Fibroblast of skin of left quadriceps (primary cell): ENCODE results near the gene RSRC1.
A peak's percentile ranks its signal among the peaks of the same experiment; 100 is the strongest.
"Not testable (repeated sequence)": the region's sequence is repeated elsewhere in the genome, so short reads cannot be mapped to it uniquely, and the experiment has no call there.

Experiments used
- DNase-seq, 2 experiments: peaks; one replicate each; pipeline ENCODE4 v3.0.0-alpha.2; 2013; ENCODE audit warnings: low read depth in 2 of 2

RSRC1 gene

GRCh38 chr3:158109804-158110657 is at the start of gene RSRC1:
RSRC1 (plus strand) TSS chr3:158110089; CDS start chr3:158122105, 12,016 bp downstream.
- peak; percentile 71 to 77 for DNase-seq

DNA sequence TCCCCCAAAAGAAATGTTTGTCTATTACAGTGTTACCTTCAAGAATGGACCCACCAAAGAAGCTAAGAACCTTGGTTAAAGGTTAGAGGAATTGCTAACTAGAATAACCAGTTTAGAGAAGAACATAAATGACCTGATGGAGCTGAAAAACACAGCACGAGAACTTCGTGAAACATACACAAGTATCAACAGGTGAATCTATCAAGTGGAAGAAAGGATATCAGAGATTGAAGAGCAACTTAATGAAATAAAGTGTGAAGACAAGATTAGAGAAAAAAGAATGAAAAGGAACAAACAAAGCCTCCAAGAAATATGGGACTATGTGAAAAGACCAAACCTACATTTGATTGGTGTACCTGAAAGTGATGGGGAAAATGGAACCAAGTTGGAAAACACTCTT is 44.3 kb upstream of the RSRC1 start:
- DNase-seq: not testable (repeated sequence)

DNA sequence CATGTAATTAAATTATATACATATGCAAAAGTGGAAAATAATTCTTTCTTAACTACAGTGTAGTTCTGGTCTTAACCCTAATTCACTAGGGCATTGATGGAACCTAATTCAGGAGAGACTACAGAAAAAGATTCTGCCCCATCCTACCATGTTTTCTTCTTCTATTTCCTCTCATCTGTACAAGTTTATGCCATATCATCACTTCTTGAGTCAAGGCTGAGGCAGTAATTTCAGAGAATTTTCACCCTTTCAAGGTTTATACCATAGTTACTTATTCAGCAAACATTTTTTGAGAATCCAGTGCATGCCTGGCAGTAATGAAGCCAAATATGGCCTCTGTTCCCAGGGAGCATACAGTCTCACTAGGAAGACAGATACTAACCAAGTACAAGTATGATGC is 37.1 kb upstream of the RSRC1 start:
- DNase-seq: no peak

DNA sequence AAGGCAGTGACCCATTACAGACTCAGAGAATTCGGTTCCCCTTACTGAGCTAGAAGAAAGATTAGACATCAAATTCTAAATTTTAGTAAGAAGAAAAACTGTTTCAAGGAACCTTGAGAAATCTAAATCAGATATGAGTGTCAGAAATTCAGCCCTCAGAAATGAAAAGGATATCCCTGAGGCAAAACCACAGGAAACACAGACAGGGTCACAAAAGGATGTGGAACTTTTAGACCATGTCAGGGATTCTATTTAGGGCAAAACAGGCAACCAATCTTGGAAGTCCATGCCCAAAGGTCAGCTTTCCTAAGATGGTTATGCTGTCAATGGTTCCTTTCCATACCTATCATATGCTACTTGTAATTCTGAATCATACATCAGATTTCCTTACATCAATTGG is 35.3 kb upstream of the RSRC1 start:
- DNase-seq: no peak

DNA sequence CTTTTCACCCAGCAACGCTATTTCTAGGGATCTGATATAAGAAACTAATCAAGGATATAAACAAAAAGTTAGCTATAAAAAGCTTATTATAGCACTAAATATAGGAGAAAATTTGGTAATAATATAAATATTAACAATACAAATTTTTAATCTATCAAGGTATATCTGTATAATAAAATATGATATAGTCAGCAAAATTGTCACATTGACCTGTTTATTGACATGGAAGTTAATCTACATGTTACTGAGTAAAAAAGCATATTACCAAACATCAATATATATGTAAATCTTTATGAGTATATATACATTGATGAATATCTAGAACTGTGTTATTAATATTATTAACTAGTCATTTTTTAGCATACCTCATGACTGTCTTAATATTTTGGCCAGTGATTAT is 30.3 kb upstream of the RSRC1 start:
- no peak for DNase-seq

GRCh38 chr3:158084651-158085050 is 25.2 kb upstream of the RSRC1 start:
- DNase-seq: peak; percentile 58

DNA sequence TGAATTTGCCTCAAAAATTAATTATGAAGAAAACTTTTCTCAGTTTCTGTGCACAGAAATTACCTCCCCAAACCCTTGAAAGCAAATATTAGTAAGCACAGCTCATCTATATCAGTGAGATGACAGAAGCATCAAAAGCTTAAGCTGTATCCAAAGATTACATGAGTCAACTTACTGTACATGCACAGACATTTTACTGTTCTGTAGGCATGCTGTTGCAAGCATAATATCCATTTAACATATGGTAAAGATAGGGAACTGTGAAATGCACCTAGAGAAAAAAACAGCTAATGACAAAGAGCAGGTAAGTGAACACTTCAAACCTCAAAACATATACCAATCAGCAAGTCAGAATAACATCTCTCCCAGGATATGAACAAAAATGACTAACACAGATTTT is 24.5 kb upstream of the RSRC1 start:
- no peak for DNase-seq

DNA sequence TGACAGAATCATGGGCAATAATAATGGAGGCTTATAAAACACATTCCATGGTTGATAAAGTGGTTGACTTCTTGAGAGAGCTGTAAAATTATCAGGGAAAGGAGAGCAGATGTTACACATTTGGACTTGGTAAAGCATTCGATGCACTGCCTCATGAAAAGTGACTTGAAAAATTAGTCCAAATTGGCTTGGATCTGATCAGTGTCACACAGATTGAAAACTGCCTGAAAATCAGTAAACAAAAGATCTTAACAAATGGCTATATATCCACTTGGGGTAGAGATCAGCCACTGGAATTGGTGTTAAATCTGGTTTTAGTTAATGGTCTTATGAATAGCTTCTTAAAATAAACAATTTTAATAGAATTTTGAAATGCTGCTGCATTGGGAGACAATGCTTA is 24.0 kb upstream of the RSRC1 start:
- no peak for DNase-seq

GRCh38 chr3:158086361-158086760 is 23.5 kb upstream of the RSRC1 start:
- no peak for DNase-seq

- no peak for DNase-seq
Observed at GRCh38 chr3:158086776-158087175, 23.1 kb upstream of the RSRC1 start.

DNA sequence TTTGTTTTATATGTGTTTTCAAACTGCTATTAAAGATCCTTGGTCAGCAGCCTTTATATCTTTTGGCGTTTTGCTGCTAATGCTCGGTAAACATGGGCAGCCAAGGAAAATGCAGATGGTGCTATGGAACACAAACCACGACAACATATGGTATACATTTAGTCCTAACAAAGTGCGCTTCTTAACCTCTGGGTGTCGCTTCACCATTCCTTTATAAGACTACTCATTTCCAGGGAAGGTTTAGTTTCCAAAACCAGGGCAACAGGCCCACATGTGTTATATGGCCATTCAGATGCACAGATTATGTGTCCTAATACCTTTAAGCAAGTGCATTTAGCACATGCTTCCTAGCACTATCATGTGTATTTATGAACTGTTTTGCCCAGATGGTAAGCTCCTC is 18.4 kb upstream of the RSRC1 start:
- peak in 1 of 2 experiments; percentile 55 for DNase-seq

DNA sequence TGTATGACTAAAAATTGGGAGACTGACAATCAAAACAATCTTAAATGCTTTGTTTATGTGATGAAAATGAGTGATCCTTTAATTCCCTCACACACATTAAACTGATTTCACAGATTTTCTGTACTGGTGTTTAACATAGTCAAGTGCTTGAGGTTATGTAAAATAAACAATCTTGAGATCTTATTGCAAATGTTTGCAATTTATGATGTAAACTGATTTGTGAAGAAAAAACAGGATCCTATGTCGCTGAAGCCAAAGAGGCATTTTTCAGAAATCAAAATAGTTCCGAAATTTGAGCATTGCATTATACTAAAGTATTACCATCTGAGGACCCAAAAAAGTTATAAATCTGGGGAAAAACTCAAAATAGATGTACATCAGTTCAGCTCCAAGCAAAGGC is 16.4 kb upstream of the RSRC1 start:
- no peak for DNase-seq

DNA sequence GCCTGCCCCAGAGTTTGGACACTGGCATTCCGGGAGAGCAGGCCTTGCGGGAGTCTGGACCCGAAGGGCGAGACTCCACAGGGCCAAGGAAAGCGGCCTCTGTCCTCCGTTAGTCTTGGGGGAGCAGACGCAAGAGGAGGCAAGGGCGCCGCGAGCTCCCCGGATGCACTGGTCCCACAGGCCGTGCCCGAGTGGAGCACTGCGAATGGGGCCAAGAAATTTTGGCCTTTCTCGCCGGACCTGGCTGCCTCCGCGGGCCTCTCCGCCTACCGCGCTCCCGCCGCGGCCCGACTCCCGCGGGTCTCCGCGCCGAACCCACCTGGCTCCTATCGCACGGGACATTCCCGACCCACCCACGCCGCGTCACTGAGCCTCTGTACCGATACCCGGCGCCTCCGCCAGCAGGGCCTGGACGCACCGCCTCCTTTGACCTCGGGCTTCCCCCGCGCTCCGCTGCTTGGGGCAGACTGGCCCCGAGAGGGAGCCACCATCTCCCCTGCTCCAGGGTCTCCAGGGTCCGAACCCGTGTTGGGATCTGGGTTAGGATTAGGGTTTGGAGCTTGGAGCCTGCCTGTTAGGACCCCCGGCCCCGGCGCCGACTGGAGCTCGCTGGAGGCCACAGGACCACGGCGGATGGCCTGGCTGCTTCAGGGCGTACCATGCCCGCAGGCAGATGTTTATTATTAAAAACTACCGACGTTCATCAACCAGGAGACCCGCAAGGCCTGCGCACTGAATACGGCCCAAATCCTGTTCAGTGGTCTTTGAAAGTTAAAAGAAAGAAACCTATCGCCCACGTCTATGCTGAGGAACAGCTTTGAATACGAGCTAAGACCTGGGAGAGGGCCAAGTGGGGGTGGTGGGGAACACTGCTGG is 15.4 kb upstream of the RSRC1 start:
- no peak for DNase-seq

- DNase-seq: no peak
Observed at GRCh38 chr3:158095111-158095813, 14.6 kb upstream of the RSRC1 start.

DNA sequence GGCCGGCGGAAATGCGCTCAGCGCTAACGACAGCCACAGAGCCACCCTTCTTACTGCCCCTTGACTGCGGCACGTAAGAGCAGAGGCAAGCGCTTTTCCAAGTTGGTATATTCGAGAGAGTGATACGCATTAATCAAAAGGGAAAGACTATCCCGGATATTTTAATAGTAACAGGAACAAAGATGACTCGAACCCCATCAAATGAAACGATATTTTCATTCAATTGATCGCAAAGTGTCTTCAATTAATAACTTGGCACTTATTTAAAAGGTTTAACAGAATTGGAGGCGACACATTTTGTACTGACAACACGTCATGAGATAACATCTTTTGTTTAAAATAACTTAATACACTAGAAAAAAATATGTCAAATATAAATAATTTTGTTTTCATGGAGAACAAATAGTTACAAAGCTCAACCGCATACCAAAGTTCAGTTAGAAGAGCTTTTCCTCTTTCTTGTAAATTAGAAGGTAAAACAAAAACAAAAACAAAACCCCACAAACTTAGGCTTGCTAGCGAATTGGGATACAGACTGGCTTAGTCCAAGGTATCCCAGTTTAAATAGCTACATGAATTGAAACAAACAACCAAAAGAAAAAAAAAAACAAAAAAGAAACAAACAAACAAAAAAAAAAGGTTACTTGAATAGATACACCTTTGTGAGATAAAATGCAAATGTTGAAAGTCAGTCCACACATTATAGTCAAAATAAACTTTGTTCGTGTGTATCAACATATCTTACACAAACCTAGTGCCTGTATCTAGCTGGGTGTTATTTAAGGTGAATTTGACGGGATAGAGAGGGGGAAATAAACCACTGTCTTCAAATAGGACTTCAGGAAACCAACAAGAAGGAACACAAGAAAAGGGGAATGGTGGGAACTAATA is 13.8 kb upstream of the RSRC1 start:
- DNase-seq: no peak

GRCh38 chr3:158097081-158097592 is 12.8 kb upstream of the RSRC1 start:
- no peak for DNase-seq

- no peak for DNase-seq
Observed at GRCh38 chr3:158097593-158098308, 12.1 kb upstream of the RSRC1 start.

DNA sequence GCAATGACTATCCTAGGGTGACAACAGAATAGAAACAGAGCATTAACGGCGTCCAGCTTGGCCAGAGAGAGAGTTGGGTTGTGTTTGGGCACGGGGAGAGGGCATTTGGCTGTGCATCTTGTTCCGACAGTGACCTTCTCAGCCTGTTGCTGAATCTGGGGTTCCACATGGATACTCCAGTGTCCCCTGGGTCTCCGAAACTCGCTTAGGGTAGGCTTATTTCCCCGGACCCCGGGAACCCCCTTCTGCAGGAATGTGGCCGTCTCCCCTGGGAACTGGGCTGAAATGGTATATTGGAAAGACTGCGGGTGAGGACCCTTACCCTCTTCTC is 11.6 kb upstream of the RSRC1 start:
- DNase-seq: no peak

- no peak for DNase-seq
Observed at GRCh38 chr3:158098834-158099424, 11.0 kb upstream of the RSRC1 start.

DNA sequence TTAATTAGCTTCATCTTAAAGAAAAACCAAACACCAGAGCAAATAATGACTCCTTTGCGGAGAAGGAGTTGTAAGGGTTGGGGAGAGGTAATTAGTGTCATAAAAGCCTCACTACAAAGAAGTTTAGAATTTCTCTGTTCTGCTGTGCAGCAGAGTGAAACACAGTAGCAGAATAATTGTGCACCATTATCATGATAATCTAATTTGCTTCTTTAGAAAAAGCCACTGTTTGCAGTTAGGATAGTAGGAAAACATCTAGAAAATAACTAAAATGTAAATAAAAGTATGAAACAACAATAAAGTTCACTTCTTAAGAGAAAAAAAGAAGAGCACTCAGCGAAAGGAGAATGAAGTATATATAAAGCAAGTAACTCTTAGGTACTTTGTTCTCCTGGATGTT is 9.2 kb upstream of the RSRC1 start:
- no peak for DNase-seq
